K562 (cell line): Measurements from ENCODE around the gene PTGIR. TPM values are rescaled to one million over a fixed set of nuclear protein-coding genes. Genes with fewer than 3 reads are reported as not detected.
"Not testable (repeated sequence)": the region's sequence is repeated elsewhere in the genome, so short reads cannot be mapped to it uniquely, and the experiment has no call there.

Experiments used
- ATAC-seq: fragments of 200-7000 bp; cut with Tn5 transposase; 3 replicates; pipeline ENCODE4 v1.9.1; 2020; ENCODE audit warnings: moderate library complexity
- BruUV-seq: library from RNA; stranded (reverse); fragments of 400-500 nt; replicated peaks from 2 replicates; lab custom pipeline; 2021; lab: Mats Ljungman, UMichigan
- CTCF ChIA-PET: fragments of 300-600 bp; formaldehyde crosslinking; extraction: SDS; loops from one replicate; lab custom pipeline; 2021; ENCODE audit warnings: low intra/inter-chr PET ratio; lab: Yijun Ruan, JAX
- POLR2A ChIA-PET: fragments of 300-600, 350-650 bp; sonication (Branson Sonifier 250); formaldehyde crosslinking; extraction: SDS; loops from one replicate; lab custom pipeline; 2021; ENCODE audit warnings: antibody characterized with exemption, inconsistent platforms; lab: Yijun Ruan, JAX
- DNase-seq, 4 experiments: peaks; one replicate each; pipeline versions ENCODE4 v3.0.0 to v3.0.0-alpha.2; 2011 to 2018; ENCODE audit warnings: low spot score in 3 of 4, mixed read lengths in 3 of 4; ENCODE audit errors: extremely low read depth in 1 of 4
- FAIRE-seq: peaks from 2 replicates; lab custom pipeline; 2011; peaks lifted over from hg19 to GRCh38; lab: Jason Lieb, UNC
- H2AFZ ChIP-seq: 2 replicates; pipeline ENCODE4 v1.6.0; 2011; ENCODE audit warnings: low read depth, low read length, control low read depth, inconsistent platforms
- H3K27ac ChIP-seq: fragments of 200-600 bp; 3 replicates; pipeline ENCODE4 v1.8.0; 2011; ENCODE audit warnings: low read depth, mild to moderate bottlenecking, control low read depth, inconsistent platforms, low read length, moderate library complexity, mixed read lengths; ENCODE audit errors: extremely low read depth
- H3K27me3 ChIP-seq, 2 experiments: fragments of 300-600 bp in 1 of 2; 2 replicates in 1 of 2; 3 replicates in 1 of 2; pipeline versions ENCODE4 v1.6.0 to v1.8.0; 2011; ENCODE audit warnings: inconsistent platforms in 2 of 2, low read length in 2 of 2, mild to moderate bottlenecking in 1 of 2, mixed read lengths in 1 of 2, moderate library complexity in 1 of 2; ENCODE audit not compliant: control insufficient read depth in 2 of 2, insufficient read depth in 2 of 2
- H3K36me3 ChIP-seq: fragments of 300-600 bp; 3 replicates; pipeline ENCODE4 v1.8.0; 2011; ENCODE audit warnings: mild to moderate bottlenecking, low read length, inconsistent platforms; ENCODE audit not compliant: control insufficient read depth, insufficient read depth
- H3K4me1 ChIP-seq, 2 experiments: fragments of 200-600 bp in 1 of 2; replicated peaks in 1 of 2; 2 replicates in 1 of 2; 3 replicates in 1 of 2; pipeline versions ENCODE4 v1.5.1 to v1.8.0; 2011; ENCODE audit warnings: inconsistent platforms in 2 of 2, low read length in 2 of 2, mild to moderate bottlenecking in 1 of 2, mixed read lengths in 1 of 2, moderate library complexity in 1 of 2; ENCODE audit not compliant: control insufficient read depth in 2 of 2, insufficient read depth in 2 of 2
- H3K4me2 ChIP-seq: 2 replicates; pipeline ENCODE4 v1.6.1; 2011; ENCODE audit warnings: low read length, control low read depth, inconsistent platforms, mixed read lengths; ENCODE audit not compliant: insufficient read depth
- H3K4me3 ChIP-seq: fragments of 200-600 bp; sonication (generic), shearing (Covaris generic); 2 replicates; pipeline ENCODE4 v1.5.1; 2016; ENCODE audit warnings: control low read depth, inconsistent platforms
- H3K79me2 ChIP-seq: fragments of 200-600 bp; 3 replicates; pipeline ENCODE4 v1.8.0; 2011; ENCODE audit warnings: low read length, inconsistent platforms; ENCODE audit not compliant: control insufficient read depth, insufficient read depth
- H3K9ac ChIP-seq, 2 experiments: 2 replicates each; pipeline versions ENCODE4 v1.6.0 to v1.6.1; 2011; ENCODE audit warnings: low read depth in 2 of 2, low read length in 2 of 2, control low read depth in 1 of 2, inconsistent platforms in 1 of 2, mild to moderate bottlenecking in 1 of 2, mixed read lengths in 1 of 2; ENCODE audit not compliant: insufficient read depth in 1 of 2
- H3K9me1 ChIP-seq: one replicate; pipeline ENCODE4 v1.6.0; 2011; ENCODE audit warnings: inconsistent platforms, mild to moderate bottlenecking, low read length, moderate library complexity; ENCODE audit not compliant: control insufficient read depth, insufficient read depth
- H3K9me3 ChIP-seq: replicated peaks from 2 replicates; pipeline ENCODE4 v1.5.1; 2011; ENCODE audit warnings: low read depth, low read length, inconsistent platforms; ENCODE audit not compliant: control insufficient read depth, insufficient read depth
- H4K20me1 ChIP-seq: replicated peaks from 2 replicates; pipeline ENCODE4 v1.6.1; 2011; ENCODE audit warnings: low read length, inconsistent platforms, mixed read lengths; ENCODE audit not compliant: control insufficient read depth, insufficient read depth
- ARID1B ChIP-seq: fragments of 450-650 bp; IDR thresholded peaks from 2 replicates; pipeline ENCODE4 v1.6.1; 2016; ENCODE audit warnings: antibody characterized with exemption, mild to moderate bottlenecking, inconsistent platforms
- BCOR ChIP-seq: fragments of 450-650 bp; IDR thresholded peaks from 2 replicates; pipeline ENCODE4 v1.6.1; 2016
- ESRRA ChIP-seq: fragments of 450-650 bp; IDR thresholded peaks from 2 replicates; pipeline ENCODE4 v1.6.1; 2014; ENCODE audit warnings: low read depth, mild to moderate bottlenecking, moderate library complexity, borderline replicate concordance
- FOXK2 ChIP-seq, 2 experiments: fragments of 450-650 bp; IDR thresholded peaks in 1 of 2; conservative IDR thresholded peaks in 1 of 2; 2 replicates each; pipeline ENCODE4 v1.6.1; 2016; ENCODE audit warnings: low read depth in 2 of 2, mild to moderate bottlenecking in 1 of 2
- HDAC1 ChIP-seq, 2 experiments: fragments of 450-650 bp; IDR thresholded peaks; 2 replicates each; pipeline ENCODE4 v1.6.1; 2016 to 2017; ENCODE audit warnings: inconsistent platforms in 1 of 2, mild to moderate bottlenecking in 1 of 2, moderate library complexity in 1 of 2
- KAT7 ChIP-seq: sonication (generic); formaldehyde crosslinking; IDR thresholded peaks from 2 replicates; pipeline ENCODE4 v1.8.0; 2022; ENCODE audit warnings: missing genetic modification reagents, mild to moderate bottlenecking, borderline replicate concordance
- KDM1A ChIP-seq, 2 experiments: fragments of 450-650 bp; IDR thresholded peaks; 2 replicates each; pipeline ENCODE4 v1.6.1; 2016; ENCODE audit warnings: mild to moderate bottlenecking in 2 of 2
- LEF1 ChIP-seq: fragments of 450-650 bp; IDR thresholded peaks from 2 replicates; pipeline ENCODE4 v1.6.1; 2016; ENCODE audit warnings: mild to moderate bottlenecking
- NR4A1 ChIP-seq, 2 experiments: fragments of 250-450 bp in 1 of 2; fragments of 450-650 bp in 1 of 2; sonication (Bioruptor Pico) in 1 of 2; IDR thresholded peaks; 2 replicates each; pipeline versions ENCODE4 v1.4.0 to v1.6.1; 2016 to 2020; ENCODE audit warnings: mild to moderate bottlenecking in 2 of 2, missing compliant biosample characterization in 1 of 2, missing genetic modification characterization in 1 of 2, moderate library complexity in 1 of 2
- TRIM24 ChIP-seq, 2 experiments: fragments of 450-650 bp; IDR thresholded peaks; 2 replicates each; pipeline ENCODE4 v1.6.1; 2016
- USF1 ChIP-seq: sonication (generic); formaldehyde crosslinking; IDR thresholded peaks from 2 replicates; pipeline ENCODE4 v1.9.0; 2022; ENCODE audit warnings: mild to moderate bottlenecking, missing genetic modification reagents
- ZC3H8 ChIP-seq: fragments of 450-650 bp; IDR thresholded peaks from 2 replicates; pipeline ENCODE4 v1.6.1; 2017
- ZNF592 ChIP-seq: fragments of 450-650 bp; IDR thresholded peaks from 2 replicates; pipeline ENCODE4 v1.6.1; 2017; ENCODE audit warnings: antibody characterized with exemption, mild to moderate bottlenecking
- WGBS: fragments of 100-300 bp; shearing (Covaris generic); methylation state at CpG from one replicate; pipeline ENCODE4 v1.1.6; 2016; ENCODE audit warnings: low coverage, mixed read lengths; ENCODE audit not compliant: insufficient coverage; ENCODE audit errors: missing lambda C conversion rate; 5-methylcytosine and 5-hydroxymethylcytosine counted together
- in situ Hi-C: fragments of 300-500 bp; cut with MboI; formaldehyde crosslinking; loops from 4 replicates; pipeline ENCODE4 v1.15.0; 2018; ENCODE audit warnings: inconsistent platforms, mixed read lengths
- intact Hi-C: fragments of 100-400 bp; cut with micrococcal nuclease; formaldehyde crosslinking; loops from 2 replicates; pipeline ENCODE4 v1.14.2; 2022
- polyA plus RNA-seq, 8 experiments: library from polyadenylated mRNA; depleted of rRNA in 4 of 8; stranded (reverse) in 5 of 8; unstranded in 3 of 8; fragments of >200 nt; fragmentation: Nextera tagmentation in 2 of 8; fragmentation: Illumina TruSeq in 1 of 8; extraction: Ambion mirVana in 2 of 8; extraction: Trizol in 1 of 8; gene quantifications; 2 replicates each; pipeline versions ENCODE4 v1.2.1 to v1.2.3, GENCODE V29; 2011 to 2014; ENCODE audit warnings: inconsistent platforms in 1 of 8, missing spikeins in 1 of 8
- total RNA-seq, 7 experiments: library from RNA; depleted of rRNA in 6 of 7; stranded (reverse); fragments of >200 nt in 6 of 7; fragmentation: Illumina TruSeq in 2 of 7; extraction: Trizol in 2 of 7; gene quantifications; 2 replicates each; pipeline versions ENCODE4 v1.2.1 to v1.2.3, GENCODE V29; 2011 to 2021; ENCODE audit warnings: low replicate concordance in 1 of 7
- TF ChIP-seq, protein P1 (sequence below): sonication (generic); IDR thresholded peaks from 2 replicates; pipeline ENCODE4 v1.6.1; 2016
- TF ChIP-seq, protein P2 (sequence below): sonication (generic); formaldehyde crosslinking; IDR thresholded peaks from 2 replicates; pipeline ENCODE4 v1.4.0; 2020; ENCODE audit warnings: mild to moderate bottlenecking, missing genetic modification reagents

PTGIR gene
- total and polyA plus RNA-seq, 9 of the 15 experiments (the other 6 are each of a cell fraction or from before 2014, with no cell fraction given), result 0.11 to 3.4 (median 1.1) TPM; not detected in 1

GRCh38 chr19:46628970-46629369, 4.1 kb upstream of the PTGIR start:
- POLR2A ChIA-PET, result interaction anchor here (0.6 kb wide), 3 partner anchors 27 to 85 kb away, joined by 3 read pairs; no protein-coding TSS in a partner anchor
- 0 out of 2 replicates have a peak, but pooled peaks have one; percentile 30 for TF ChIP-seq ZNF592
- TF ChIP-seq FOXK2 (conservative IDR thresholded peaks at IDR 0.05 in 1 of 2, IDR thresholded peaks at IDR 0.05 in 1 of 2; ENCODE audit: low read depth in 2 of 2), result peak in 1 of 2 experiments; percentile 35; a peak in 1 of 4 replicates
- peak; percentile 98 for TF ChIP-seq LEF1
- peak; percentile 83 to 90 for TF ChIP-seq KDM1A (IDR thresholded peaks at IDR 0.05)
- TF ChIP-seq, protein P1, sequence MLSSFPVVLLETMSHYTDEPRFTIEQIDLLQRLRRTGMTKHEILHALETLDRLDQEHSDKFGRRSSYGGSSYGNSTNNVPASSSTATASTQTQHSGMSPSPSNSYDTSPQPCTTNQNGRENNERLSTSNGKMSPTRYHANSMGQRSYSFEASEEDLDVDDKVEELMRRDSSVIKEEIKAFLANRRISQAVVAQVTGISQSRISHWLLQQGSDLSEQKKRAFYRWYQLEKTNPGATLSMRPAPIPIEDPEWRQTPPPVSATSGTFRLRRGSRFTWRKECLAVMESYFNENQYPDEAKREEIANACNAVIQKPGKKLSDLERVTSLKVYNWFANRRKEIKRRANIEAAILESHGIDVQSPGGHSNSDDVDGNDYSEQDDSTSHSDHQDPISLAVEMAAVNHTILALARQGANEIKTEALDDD, result peak; percentile 66; the same call in 1 of the 2 replicates
- not testable (repeated sequence) for TF ChIP-seq NR4A1 (CRISPR knock-in tag; IDR thresholded peaks at IDR 0.05)
- peak; percentile 50; the same call in 1 of the 2 replicates for TF ChIP-seq NR4A1 (tag; IDR thresholded peaks at IDR 0.05)
- TF ChIP-seq BCOR, result peak; percentile 53; the same call in 1 of the 2 replicates
- TF ChIP-seq TRIM24 (IDR thresholded peaks at IDR 0.05), result peak in 1 of 2 experiments; percentile 51; a peak in 2 of 4 replicates
- TF ChIP-seq KAT7, result peak; percentile 56; the same call in 1 of the 2 replicates
- TF ChIP-seq USF1, result peak; percentile 86
- TF ChIP-seq ARID1B, result peak; percentile 68
- TF ChIP-seq ESRRA, result peak; percentile 80
- TF ChIP-seq HDAC1 (IDR thresholded peaks at IDR 0.05), result peak in 1 of 2 experiments; percentile 50; a peak in 2 of 4 replicates
- TF ChIP-seq ZC3H8, result 0 out of 2 replicates have a peak, but pooled peaks have one; percentile 4
- TF ChIP-seq, protein P2, sequence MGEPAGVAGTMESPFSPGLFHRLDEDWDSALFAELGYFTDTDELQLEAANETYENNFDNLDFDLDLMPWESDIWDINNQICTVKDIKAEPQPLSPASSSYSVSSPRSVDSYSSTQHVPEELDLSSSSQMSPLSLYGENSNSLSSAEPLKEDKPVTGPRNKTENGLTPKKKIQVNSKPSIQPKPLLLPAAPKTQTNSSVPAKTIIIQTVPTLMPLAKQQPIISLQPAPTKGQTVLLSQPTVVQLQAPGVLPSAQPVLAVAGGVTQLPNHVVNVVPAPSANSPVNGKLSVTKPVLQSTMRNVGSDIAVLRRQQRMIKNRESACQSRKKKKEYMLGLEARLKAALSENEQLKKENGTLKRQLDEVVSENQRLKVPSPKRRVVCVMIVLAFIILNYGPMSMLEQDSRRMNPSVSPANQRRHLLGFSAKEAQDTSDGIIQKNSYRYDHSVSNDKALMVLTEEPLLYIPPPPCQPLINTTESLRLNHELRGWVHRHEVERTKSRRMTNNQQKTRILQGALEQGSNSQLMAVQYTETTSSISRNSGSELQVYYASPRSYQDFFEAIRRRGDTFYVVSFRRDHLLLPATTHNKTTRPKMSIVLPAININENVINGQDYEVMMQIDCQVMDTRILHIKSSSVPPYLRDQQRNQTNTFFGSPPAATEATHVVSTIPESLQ (CRISPR knock-in tag), result 0 out of 2 replicates have a peak, but pooled peaks have one; percentile 3

More at GRCh38 chr19:46628970-46629369, 4.1 kb upstream of the PTGIR start:
- H3K4me3 ChIP-seq, CTCF ChIA-PET, BruUV-seq, H3K36me3 ChIP-seq, H3K9me1 ChIP-seq, intact Hi-C loops, in situ Hi-C loops, H4K20me1 ChIP-seq, H3K9me3 ChIP-seq, H3K79me2 ChIP-seq, H3K27me3 ChIP-seq: not testable (repeated sequence)
- ATAC-seq (peak; percentile 39), DNase-seq (peak in 3 of 4 experiments; percentile 40 to 89 (median 77)), FAIRE-seq (peak; percentile 94)
- Histone ChIP-seq H3K27ac (peak overlapping the region; percentile 64), H3K4me1 (peaks cover 52 to 73% of the 10 kb centered on the region in 2 experiments), H3K9ac (peak overlapping the region in 1 of 2 experiments; percentile 14; a peak in 1 of 4 replicates), H2AFZ (peak overlapping the region; percentile 86), H3K4me2 (peak overlapping the region; percentile 43)
- WGBS, result 31% methylated on average over 7 of the region's 7 CpGs
